ENCODE data around the gene PODXL. TPM values are rescaled to one million over a fixed set of nuclear protein-coding genes. Genes with fewer than 3 reads are reported as not detected.

The PODXL gene
- total and polyA plus RNA-seq, 2 of the 8 experiments (the other 6 are each of a cell fraction or from before 2014, with no cell fraction given): 638 to 925 TPM

- no peak overlapping the region for H3K56ac ChIP-seq (replicated peaks; ENCODE audit: insufficient read length, low read depth, low read length)
- WGBS, 2 experiments (ENCODE audit: extremely low coverage in 1 of 2, insufficient coverage in 1 of 2, insufficient read length in 1 of 2, insufficient replicate concordance in 2 of 2, low coverage in 1 of 2, low lambda C conversion rate in 2 of 2, missing lambda C conversion rate in 1 of 2): 92% methylated on average over 5 of the region's 5 CpGs; no CpG with 5 or more reads in 1 of the 2 experiments
- FAIRE-seq (no peak), DNase-seq (ENCODE audit: low read depth in 1 of 2, low spot score in 2 of 2) (no peak)
- H2BK120ac ChIP-seq (replicated peaks; ENCODE audit: low read depth, low read length): no peak overlapping the region
- ChIA-PET CTCF (ENCODE audit: partially characterized antibody) (interaction anchor here (0.8 to 15.1 kb wide), 12 partner anchors 8 to 118 kb away, joined by 3 to 164 read pairs (median 5); no protein-coding TSS in a partner anchor), POLR2A (ENCODE audit: partially characterized antibody) (interaction anchor here (0.8 to 17.7 kb wide), 12 partner anchors 6 to 121 kb away, joined by 3 to 108 read pairs (median 3); partner anchors contain the start of gene PODXL)
- no peak overlapping the region for H4K5ac ChIP-seq (ENCODE audit: insufficient read length, low read depth, low read length)
- H3K4me2 ChIP-seq (ENCODE audit: insufficient read depth in 1 of 2, low read depth in 2 of 2, low read length in 2 of 2): peak overlapping the region; percentile 99 to 100; a peak in 3 of 4 replicates
- no peaks in the 10 kb centered on the region for H3K9me3 ChIP-seq (ENCODE audit: insufficient read depth in 2 of 2, low read depth in 1 of 2, low read length in 1 of 2)
- H3K36me3 ChIP-seq (ENCODE audit: control insufficient read depth in 2 of 4, insufficient read depth in 4 of 4, low read length in 3 of 4): peaks cover 2 to 92% (median 29%) of the 10 kb centered on the region in 4 experiments; a peak in 6 of 8 replicates
- no peak overlapping the region for H3K23ac ChIP-seq (ENCODE audit: insufficient read length)
- no peak overlapping the region for H2BK12ac ChIP-seq (ENCODE audit: low read depth, low read length)
- TF ChIP-seq SUZ12 (IDR thresholded peaks at IDR 0.05; ENCODE audit: low read length): no peak
- TF ChIP-seq RAD21 (IDR thresholded peaks at IDR 0.05 in 1 of 2, conservative IDR thresholded peaks at IDR 0.05 in 1 of 2; ENCODE audit: low read depth in 2 of 2, low read length in 2 of 2): no peak
- TF ChIP-seq NRF1 (IDR thresholded peaks at IDR 0.05; ENCODE audit: low read depth, low read length): no peak
- TF ChIP-seq KDM4A (IDR thresholded peaks at IDR 0.05; ENCODE audit: low read depth, low read length, severe bottlenecking): no peak
- no peak for TF ChIP-seq NANOG (IDR thresholded peaks at IDR 0.05; ENCODE audit: insufficient read depth, low read depth, low read length, poor library complexity, severe bottlenecking)
- no peak for TF ChIP-seq RBBP5 (IDR thresholded peaks at IDR 0.05; ENCODE audit: borderline replicate concordance, low read depth, low read length)
- TF ChIP-seq ZNF274 (IDR thresholded peaks at IDR 0.05; ENCODE audit: borderline replicate concordance, extremely low read depth, low read length): no peak
- no peak for TF ChIP-seq EGR1 (IDR thresholded peaks at IDR 0.05; ENCODE audit: borderline replicate concordance, low read depth, low read length)
- no peak for TF ChIP-seq TAF1 (IDR thresholded peaks at IDR 0.05; ENCODE audit: low read depth, low read length)
- no peak for TF ChIP-seq SAP30 (IDR thresholded peaks at IDR 0.05; ENCODE audit: insufficient read depth, insufficient replicate concordance, low read length)
- no peak for TF ChIP-seq KDM1A (IDR thresholded peaks at IDR 0.05; ENCODE audit: borderline replicate concordance, low read length)
- TF ChIP-seq CHD1 (IDR thresholded peaks at IDR 0.05; ENCODE audit: low read depth, low read length): no peak
- no peak for TF ChIP-seq TBP (IDR thresholded peaks at IDR 0.05; ENCODE audit: low read depth, low read length)
- H2BK20ac ChIP-seq (ENCODE audit: low read length): no peak overlapping the region
- peak overlapping the region in 2 of 4 experiments; percentile 1 to 91; a peak in 4 of 8 replicates for H3K4me3 ChIP-seq (ENCODE audit: extremely low read depth in 1 of 4, insufficient read depth in 2 of 4, low read depth in 3 of 4, low read length in 4 of 4)
- H3K4ac ChIP-seq (replicated peaks; ENCODE audit: insufficient read length, low read depth, low read length): no peak overlapping the region
- H4K8ac ChIP-seq (ENCODE audit: extremely low read depth, insufficient read depth, low read length): no peak overlapping the region
- H3K79me2 ChIP-seq (ENCODE audit: control insufficient read depth in 1 of 2, insufficient read depth in 2 of 2, low read length in 2 of 2): peaks cover 92 to 100% of the 10 kb centered on the region in 2 experiments
- H3K23me2 ChIP-seq (ENCODE audit: low read depth, low read length): peaks cover 24% of the 10 kb centered on the region
- peaks cover 25 to 67% (median 40%) of the 10 kb centered on the region in 4 experiments for H3K4me1 ChIP-seq (replicated peaks in 1 of 4; ENCODE audit: control insufficient read depth in 3 of 4, insufficient read depth in 4 of 4, low read length in 3 of 4)
- H4K20me1 ChIP-seq (replicated peaks in 1 of 2; ENCODE audit: control insufficient read depth in 1 of 2, insufficient read depth in 2 of 2, low read length in 2 of 2): peaks cover 67 to 71% of the 10 kb centered on the region in 2 experiments
- H3K27me3 ChIP-seq (replicated peaks in 1 of 4; ENCODE audit: control insufficient read depth in 3 of 4, extremely low read depth in 1 of 4, insufficient read depth in 3 of 4, low read length in 3 of 4): no peaks in the 10 kb centered on the region
- H3K79me1 ChIP-seq (ENCODE audit: low read depth, low read length): no peaks in the 10 kb centered on the region; the same call in 1 of the 2 replicates
- H4K91ac ChIP-seq (replicated peaks; ENCODE audit: insufficient read length, low read length): no peak overlapping the region
- no peak overlapping the region for H2AFZ ChIP-seq (ENCODE audit: low read length)
- no peak overlapping the region; a peak in 1 of 7 replicates for H3K9ac ChIP-seq (replicated peaks in 1 of 4; ENCODE audit: extremely low read depth in 1 of 4, low read depth in 3 of 4, low read length in 3 of 4)
- no peak overlapping the region for H2BK15ac ChIP-seq (ENCODE audit: low read length)
- no peak overlapping the region for H3K18ac ChIP-seq (ENCODE audit: extremely low read depth, low read length)
- no peak overlapping the region for H3K14ac ChIP-seq (ENCODE audit: insufficient read length)
- H2AK5ac ChIP-seq (ENCODE audit: low read depth, low read length): no peak overlapping the region
- no peak overlapping the region for H3K27ac ChIP-seq (ENCODE audit: low read depth, low read length)
- 0 out of 2 replicates have a peak overlapping the region, but pooled peaks have one; percentile 36 for H2BK5ac ChIP-seq (ENCODE audit: low read depth, low read length)
Observed at GRCh38 chr7:131550846-131551245, 5.6 kb downstream of the PODXL start.

Measured in H1 (cell line).